ENCODE results near the gene ANKRD17. TPM values are rescaled to one million over a fixed set of nuclear protein-coding genes. Genes with fewer than 3 reads are reported as not detected.

ANKRD17 gene
- total and polyA plus RNA-seq, 2 of the 4 experiments (the other 2 are of a cell fraction): 28.5 to 75.3 TPM

GRCh38 chr4:73187325-73187724, 71.3 kb downstream of the ANKRD17 start:
- peaks cover 11 to 34% of the 10 kb centered on the region in 2 experiments for H3K79me1 ChIP-seq (ENCODE audit: low read depth in 1 of 2, low read length in 2 of 2)
- no peak overlapping the region for H2AK9ac ChIP-seq (replicated peaks; ENCODE audit: low read depth, low read length, poor library complexity)
- no TSS peak for BruUV-seq (replicated peaks)
- peak overlapping the region; percentile 23; the same call in 1 of the 2 replicates for H3K27ac ChIP-seq (ENCODE audit: insufficient read depth, low read length)
- H3K9me1 ChIP-seq (ENCODE audit: insufficient read depth, low read length): no peaks in the 10 kb centered on the region; the same call in 1 of the 2 replicates
- no peak overlapping the region for H4K8ac ChIP-seq (ENCODE audit: low read depth in 2 of 2, low read length in 2 of 2)
- H2BK20ac ChIP-seq (ENCODE audit: low read depth, low read length): no peak overlapping the region
- no peak overlapping the region for H3K23ac ChIP-seq (ENCODE audit: low read depth, low read length)
- DNase-seq (peak; percentile 53), ATAC-seq (ENCODE audit: low read depth) (peak; percentile 63)
- TF ChIP-seq POLR2A (IDR thresholded peaks at IDR 0.05; ENCODE audit: low read depth, low read length) (no peak), SMC3 (IDR thresholded peaks at IDR 0.05; ENCODE audit: low read depth, low read length) (no peak), MAFK (IDR thresholded peaks at IDR 0.05; ENCODE audit: low read depth, low read length) (no peak), BHLHE40 (IDR thresholded peaks at IDR 0.05; ENCODE audit: low read depth, low read length) (no peak), USF2 (IDR thresholded peaks at IDR 0.05; ENCODE audit: low read depth, low read length) (no peak), MAZ (IDR thresholded peaks at IDR 0.05; ENCODE audit: borderline replicate concordance, low read depth, low read length) (no peak), NFE2L2 (IDR thresholded peaks at IDR 0.05; ENCODE audit: low read depth, low read length) (no peak), CHD1 (IDR thresholded peaks at IDR 0.05; ENCODE audit: low read depth, low read length) (no peak), CEBPB (IDR thresholded peaks at IDR 0.05; ENCODE audit: low read depth, low read length) (no peak), MXI1 (IDR thresholded peaks at IDR 0.05; ENCODE audit: borderline replicate concordance, low read depth, low read length) (no peak), RFX5 (IDR thresholded peaks at IDR 0.05; ENCODE audit: low read depth, low read length) (no peak), ELK1 (IDR thresholded peaks at IDR 0.05; ENCODE audit: borderline replicate concordance, low read depth, low read length) (no peak), RAD21 (IDR thresholded peaks at IDR 0.05; ENCODE audit: low read length) (no peak), RCOR1 (IDR thresholded peaks at IDR 0.05; ENCODE audit: insufficient replicate concordance, low read length) (no peak), CTCF (conservative IDR thresholded peaks at IDR 0.05; ENCODE audit: low read depth, low read length) (no peak), FOS (IDR thresholded peaks at IDR 0.05; ENCODE audit: low read depth, low read length) (no peak)
- no peak overlapping the region for H2AK5ac ChIP-seq (ENCODE audit: low read depth, low read length)
- no peak overlapping the region for H3K9ac ChIP-seq (ENCODE audit: low read depth, low read length)
- no peaks in the 10 kb centered on the region for H3K27me3 ChIP-seq (ENCODE audit: control insufficient read depth, insufficient read depth, low read length)
- H3K4me3 ChIP-seq (ENCODE audit: insufficient read depth, low read depth, low read length): no peak overlapping the region
- POLR2A ChIA-PET (ENCODE audit: unreplicated experiment): no interaction called here
- no peaks in the 10 kb centered on the region for H3K36me3 ChIP-seq (ENCODE audit: control insufficient read depth, insufficient read depth, low read length)
- H2BK120ac ChIP-seq (ENCODE audit: low read depth, low read length): no peak overlapping the region
- H3K9me3 ChIP-seq (ENCODE audit: control insufficient read depth, insufficient read depth, low read length): no peaks in the 10 kb centered on the region
- CTCF ChIA-PET: interaction anchor here (0.7 kb wide), 1 partner anchor 149 kb away, joined by 6 read pairs; no protein-coding TSS in a partner anchor
- WGBS, 2 experiments (ENCODE audit: extremely low coverage in 2 of 2, insufficient read length in 1 of 2): no CpG with 5 or more reads among the region's 4 CpGs
- H3K4me2 ChIP-seq (ENCODE audit: low read depth, low read length): no peak overlapping the region; the same call in 1 of the 2 replicates
- H3K18ac ChIP-seq (ENCODE audit: low read depth, low read length): no peak overlapping the region
- no peak overlapping the region for H2AFZ ChIP-seq (replicated peaks; ENCODE audit: low read length, poor library complexity)
- peaks cover 1% of the 10 kb centered on the region; the same call in 1 of the 2 replicates for H3K4me1 ChIP-seq (ENCODE audit: control insufficient read depth, insufficient read depth, low read length)
- in situ Hi-C loops (cut with MboI; ENCODE audit: low sequenced_read_pairs) (no loop called here), intact Hi-C loops (cut with micrococcal nuclease) (no loop called here), dilution Hi-C loops (cut with HindIII; ENCODE audit: low sequenced_read_pairs, unreplicated experiment) (no loop called here)
- no peak overlapping the region for H3K56ac ChIP-seq (ENCODE audit: extremely low read depth, insufficient read depth, low read length)
- H4K91ac ChIP-seq (ENCODE audit: insufficient read depth, low read depth, low read length): no peak overlapping the region
- H4K20me1 ChIP-seq (ENCODE audit: insufficient read depth, low read length): peaks cover 17% of the 10 kb centered on the region
- H3K14ac ChIP-seq (replicated peaks; ENCODE audit: low read depth, low read length): no peak overlapping the region
- H4K5ac ChIP-seq (ENCODE audit: low read depth, low read length): no peak overlapping the region
- H2BK5ac ChIP-seq (ENCODE audit: low read depth, low read length, poor library complexity, severe bottlenecking): peak overlapping the region; percentile 43
- H3K4ac ChIP-seq (ENCODE audit: low read depth, low read length): no peak overlapping the region
- no peak overlapping the region for H2BK15ac ChIP-seq (ENCODE audit: low read depth, low read length)

Data from IMR-90 (cell line).